HG03432 (cell line): ENCODE measurements around the gene CCPG1.

Source experiments
- ATAC-seq: cut with Tn5 transposase; IDR thresholded peaks from one replicate; pipeline ENCODE4 v1.9.1; 2021; ENCODE audit warnings: mild to moderate bottlenecking, moderate library complexity; ENCODE audit not compliant: unreplicated experiment

Gene CCPG1

DNA sequence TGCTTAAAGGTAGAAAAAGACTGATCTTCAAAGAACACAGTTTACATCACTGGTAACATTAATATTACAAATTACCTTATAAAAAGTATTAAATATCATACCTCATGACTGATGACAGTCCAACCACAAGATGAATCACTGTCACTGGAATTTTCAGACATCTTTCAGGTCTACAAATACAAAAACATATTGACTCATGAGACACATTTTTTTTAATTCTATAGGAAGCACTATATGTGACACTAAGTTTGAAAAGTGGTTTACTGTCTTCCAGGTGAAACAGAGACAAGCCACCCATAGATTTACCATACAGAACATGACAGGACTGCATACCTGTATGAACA lies 18.9 kb downstream of the CCPG1 start:
- ATAC-seq, result no peak

DNA sequence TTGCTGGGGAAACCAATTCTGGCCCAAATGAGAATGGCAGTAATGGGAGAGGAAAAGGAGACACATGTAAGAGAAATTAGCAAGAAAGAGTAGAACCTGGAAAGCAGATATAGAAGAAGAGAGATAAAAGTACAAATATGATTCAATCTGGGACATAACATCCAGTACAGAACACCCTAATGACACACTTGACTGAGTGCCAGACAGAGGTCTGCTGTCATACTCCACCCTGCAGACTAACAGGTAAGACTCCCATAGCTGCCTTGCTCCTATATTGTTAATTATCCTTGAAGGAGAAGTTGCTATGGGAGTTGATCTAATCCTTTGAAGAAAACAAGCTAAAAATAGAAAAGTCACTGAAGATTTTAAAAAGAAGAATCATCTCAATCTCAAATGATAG lies 21.1 kb downstream of the CCPG1 start:
- ATAC-seq, result no peak

GRCh38 chr15:55383687-55384086 lies 24.5 kb downstream of the CCPG1 start:
- no peak for ATAC-seq

DNA sequence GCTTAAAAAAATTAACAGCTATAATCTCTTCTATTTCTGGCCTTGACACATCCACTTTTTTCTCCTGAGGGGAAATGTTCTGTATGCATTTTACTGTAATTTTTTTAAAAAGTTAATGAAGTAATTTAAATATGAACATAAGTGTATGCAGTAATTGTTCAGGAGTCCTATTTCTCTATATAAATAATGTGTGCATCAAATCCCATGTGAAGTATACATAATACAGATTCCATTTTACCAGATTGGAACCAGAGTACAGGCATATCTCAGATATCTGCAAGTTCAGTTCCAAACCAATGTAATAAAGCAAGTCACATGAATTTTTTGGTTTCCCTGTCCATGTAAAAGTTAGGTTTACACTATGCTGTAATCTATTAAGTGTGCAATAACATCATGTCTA lies 26.6 kb downstream of the CCPG1 start:
- no peak for ATAC-seq

DNA sequence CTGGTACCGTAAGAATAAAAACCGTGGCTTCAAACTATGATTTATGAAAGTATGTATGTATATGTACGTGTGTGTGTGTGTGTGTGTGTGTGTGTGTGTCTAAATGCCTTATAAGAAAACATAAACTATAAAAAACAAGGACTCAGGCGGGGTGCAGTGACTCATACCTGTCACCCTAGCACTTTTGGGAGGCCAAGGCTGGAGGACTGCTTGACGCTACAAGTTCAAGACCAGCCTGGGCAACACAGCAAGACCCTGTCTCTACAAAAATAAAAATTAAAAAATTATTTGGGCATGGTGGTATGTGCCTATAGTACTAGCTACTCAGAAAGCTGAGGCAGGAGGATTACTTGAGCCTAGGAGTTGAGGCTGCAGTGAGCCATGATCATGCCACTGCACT lies 29.1 kb downstream of the CCPG1 start:
- ATAC-seq, result no peak

DNA sequence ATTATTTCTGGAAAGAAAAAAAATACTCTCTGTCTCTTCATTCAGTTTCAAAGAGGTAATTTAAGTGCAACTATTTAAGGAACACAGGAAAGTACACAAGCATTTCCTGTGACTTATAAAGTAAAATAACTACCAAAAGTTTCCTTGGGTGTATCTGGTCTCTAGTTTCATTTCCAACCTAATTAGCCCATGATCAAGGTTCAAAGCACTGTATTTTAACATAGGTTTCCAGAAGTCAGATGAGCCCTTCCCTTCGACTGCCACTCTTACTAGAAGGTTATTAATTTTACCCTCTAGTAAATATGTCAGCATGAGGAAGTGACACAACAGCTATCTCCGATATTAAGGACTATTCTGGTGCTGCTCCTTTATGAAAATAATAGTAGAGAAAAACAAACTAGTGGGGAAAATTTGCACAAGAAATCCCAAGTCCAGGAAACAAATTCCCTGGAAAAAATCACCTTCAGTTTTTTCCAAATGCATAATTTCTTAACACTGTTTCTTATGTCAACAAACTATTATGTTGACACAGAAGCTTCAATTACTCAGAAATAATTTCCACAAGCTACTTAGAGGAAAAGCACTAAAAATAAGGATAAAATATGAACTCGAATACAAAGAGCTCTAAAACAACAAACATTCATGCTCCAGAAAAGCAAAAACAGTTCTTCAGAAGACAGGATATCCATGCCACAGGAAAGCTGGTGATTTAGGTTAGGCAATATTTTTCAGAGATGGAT lies 35.3 kb downstream of the CCPG1 start:
- peak; percentile 72 for ATAC-seq

- ATAC-seq, result no peak
Observed at GRCh38 chr15:55366981-55367380, 41.2 kb downstream of the CCPG1 start.

GRCh38 chr15:55362641-55363040 lies 45.5 kb downstream of the CCPG1 start:
- ATAC-seq, result no peak

DNA sequence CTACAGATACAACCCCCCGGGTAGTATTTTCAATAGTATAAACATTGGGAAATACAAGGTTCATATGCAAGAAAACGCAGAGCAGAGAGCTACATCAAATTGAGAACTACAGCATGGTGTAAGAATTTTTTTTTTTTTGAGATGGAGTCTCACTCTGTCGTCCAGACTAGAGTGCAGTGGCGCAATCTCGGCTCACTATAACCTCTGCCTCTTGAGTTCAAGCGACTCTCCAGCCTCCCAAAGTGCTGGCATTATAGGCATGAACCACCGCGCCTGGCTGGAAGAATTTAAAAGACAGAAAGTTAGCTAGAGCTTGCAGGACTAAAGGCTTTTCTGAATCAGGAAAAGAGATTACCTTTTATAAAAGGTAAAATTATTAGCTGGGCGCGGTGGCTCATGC lies 47.1 kb downstream of the CCPG1 start:
- no peak for ATAC-seq

DNA sequence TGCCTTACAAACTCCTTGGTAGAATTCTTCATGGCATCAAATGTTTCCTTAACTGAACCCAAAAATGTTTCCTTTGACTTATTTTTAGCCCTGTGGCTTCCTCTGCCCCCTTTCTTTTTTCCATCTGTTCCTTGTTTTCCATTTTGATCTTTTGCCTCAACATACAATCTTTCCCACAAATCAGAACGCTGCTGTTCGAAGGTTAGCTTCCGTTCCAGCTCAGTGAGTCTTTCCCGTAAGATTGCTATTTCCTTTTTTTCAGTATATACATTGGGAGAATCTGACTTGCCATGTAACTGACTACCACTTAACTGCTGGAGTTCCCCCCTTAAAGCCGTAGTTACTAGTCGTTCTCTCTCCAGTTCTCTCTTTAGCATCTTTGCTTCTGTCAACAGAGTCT lies 47.9 kb downstream of the CCPG1 start:
- ATAC-seq, result no peak

DNA sequence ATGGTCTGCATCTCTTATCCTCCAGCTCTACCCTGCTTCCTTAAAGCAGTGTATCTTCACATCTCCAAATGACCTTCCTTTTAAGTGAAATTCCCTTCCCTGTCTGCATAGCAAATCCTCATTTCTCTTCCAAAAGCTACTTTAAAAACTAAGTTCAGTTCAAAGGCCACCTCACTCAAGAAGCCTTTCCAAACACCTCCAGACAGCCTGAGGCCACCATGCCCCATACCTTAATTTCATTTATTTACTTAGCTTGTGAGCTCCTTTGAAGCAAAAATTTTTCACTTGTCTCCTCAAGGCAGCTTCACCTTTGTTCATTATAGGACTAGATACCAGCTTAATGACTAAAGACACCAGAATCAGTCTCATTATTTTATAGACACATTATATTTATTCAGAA lies 49.7 kb downstream of the CCPG1 start:
- ATAC-seq, result no peak

DNA sequence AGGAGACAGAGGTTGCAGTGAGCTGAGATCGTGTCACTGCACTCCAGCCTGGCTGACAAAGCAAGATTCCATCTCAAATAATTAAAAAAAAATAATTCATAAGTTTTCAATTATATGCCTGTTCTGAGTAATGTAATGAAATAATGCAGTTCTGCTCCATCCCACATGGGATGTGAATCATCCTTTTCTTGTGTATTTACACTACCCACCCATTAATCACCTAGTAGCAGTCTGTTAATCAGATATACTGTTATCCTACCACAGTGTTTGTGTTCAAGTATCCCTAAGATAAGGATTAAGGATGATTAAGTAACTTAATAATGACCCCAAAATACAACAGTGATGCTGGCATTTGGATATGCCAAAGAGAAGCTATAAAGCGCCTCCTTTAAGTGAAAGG lies 50.4 kb downstream of the CCPG1 start:
- no peak for ATAC-seq

- ATAC-seq, result no peak
Observed at GRCh38 chr15:55356985-55357585, 51.1 kb downstream of the CCPG1 start.

- no peak for ATAC-seq
Observed at GRCh38 chr15:55353025-55353424, 55.1 kb downstream of the CCPG1 start.

DNA sequence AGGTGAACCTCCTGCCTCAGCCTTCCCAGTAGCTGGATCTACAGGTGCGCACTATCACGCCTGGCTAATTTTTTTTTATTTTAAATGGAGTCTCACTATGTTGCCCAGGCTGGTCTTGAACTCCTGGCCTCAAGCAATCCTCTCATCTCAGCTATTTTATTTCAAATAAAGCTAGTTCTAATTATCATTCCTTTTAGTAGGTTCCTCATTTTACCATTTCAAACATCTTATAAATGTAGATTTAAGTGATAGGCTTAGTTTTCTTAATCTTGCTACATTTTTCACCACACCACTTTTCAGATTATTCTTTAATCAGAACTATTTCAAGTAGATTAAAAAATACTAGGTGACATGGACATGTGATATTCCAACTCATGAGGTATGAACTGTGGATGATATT lies 58.9 kb downstream of the CCPG1 start:
- no peak for ATAC-seq

DNA sequence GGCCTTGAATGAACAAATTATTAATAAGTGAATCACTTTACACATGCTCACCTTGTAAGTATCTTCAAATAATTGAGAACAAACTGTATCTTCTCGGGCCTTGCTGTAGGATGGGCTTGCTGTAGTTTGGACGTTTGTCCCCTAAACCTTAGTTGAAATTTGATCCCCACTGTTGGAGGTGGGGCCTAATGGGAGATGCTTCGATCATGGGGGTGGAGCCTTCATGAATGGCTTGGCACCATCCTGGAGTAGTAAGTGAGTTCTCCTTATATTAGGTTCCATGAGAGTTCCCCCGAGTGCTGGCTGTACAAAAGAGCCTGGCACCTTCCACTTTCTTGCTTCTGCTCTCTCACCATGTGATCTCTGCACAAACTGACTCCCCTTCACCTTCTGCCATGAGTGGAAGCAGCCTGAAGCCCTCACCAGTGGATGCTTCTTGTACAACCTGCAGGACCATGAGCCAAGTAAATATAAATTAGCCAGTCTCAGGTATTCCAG lies 59.8 kb downstream of the CCPG1 start:
- ATAC-seq, result no peak

DNA sequence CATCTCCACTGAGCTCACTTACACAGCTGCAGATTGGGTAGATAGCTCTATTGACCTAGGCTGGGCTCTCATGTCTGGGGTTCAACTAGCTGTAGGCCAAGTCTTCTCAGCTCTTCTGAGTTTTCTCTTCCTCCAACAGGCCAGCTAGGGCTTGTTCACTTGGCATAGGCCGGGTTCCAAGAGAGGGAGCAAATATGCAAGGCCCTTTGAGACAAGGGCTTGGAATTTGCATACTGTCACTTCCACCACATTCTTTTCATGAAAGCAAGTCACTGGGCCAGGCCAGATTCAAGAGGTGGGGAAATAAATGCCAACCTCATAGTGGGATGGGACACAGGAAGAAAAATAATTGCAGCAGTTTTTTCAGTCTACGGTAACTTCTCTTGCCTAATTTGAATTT lies 64.0 kb downstream of the CCPG1 start:
- no peak for ATAC-seq

DNA sequence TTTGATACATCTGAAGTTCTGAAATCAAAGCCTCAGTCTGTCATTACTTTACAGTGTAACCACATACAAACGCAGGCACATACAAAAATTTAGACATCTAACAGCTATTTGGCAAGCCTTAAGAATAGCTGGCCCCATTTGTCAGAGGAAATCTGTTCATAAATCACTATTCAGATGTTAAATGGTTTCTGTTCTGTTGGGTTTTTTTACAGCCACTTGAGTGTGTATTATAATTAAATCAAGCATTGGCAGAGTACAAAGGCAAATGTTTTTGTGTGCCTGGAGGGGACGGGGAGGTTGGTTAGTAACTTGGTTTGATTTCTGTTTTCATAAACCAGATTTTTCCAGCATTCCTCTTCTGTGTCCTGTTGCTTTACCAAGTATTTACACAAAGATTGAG lies 65.0 kb downstream of the CCPG1 start:
- no peak for ATAC-seq

DNA sequence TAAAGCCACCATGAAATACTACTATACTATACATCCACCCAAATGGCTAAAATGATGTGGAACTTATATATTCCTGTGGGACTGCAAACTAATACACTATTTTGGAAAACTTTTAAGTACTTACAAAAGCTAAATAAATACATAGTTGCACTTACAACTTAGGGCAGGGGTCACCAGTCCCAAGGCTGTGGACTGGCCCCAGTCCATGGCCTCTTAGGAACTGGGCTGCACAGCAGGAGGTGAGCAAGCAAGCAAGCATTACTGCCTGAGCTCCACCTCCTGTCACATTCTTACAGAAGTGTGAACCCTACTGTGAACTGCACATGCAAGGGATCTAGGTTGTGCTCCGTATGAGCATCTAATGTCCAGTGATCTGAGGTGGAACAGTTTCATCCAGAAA lies 71.0 kb downstream of the CCPG1 start:
- no peak for ATAC-seq

DNA sequence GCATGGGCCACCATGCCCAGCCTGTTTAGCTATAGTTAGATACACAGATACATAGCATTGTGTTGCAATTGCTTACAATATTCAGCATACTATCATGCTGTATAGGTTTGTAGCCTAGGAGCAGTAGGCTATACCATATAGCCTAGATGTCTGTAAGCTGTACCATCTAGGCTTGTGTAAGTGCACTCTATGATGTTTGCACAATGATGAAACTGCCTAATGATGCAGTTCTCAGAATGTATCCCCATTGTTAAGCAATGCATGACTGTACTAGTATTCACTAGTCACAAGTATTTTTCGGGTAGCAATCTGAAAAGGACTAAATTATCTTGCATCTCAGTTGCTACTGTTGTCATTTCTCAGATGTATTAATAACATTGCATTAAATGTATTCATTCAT lies 73.2 kb downstream of the CCPG1 start:
- ATAC-seq, result no peak

- ATAC-seq, result no peak
Observed at GRCh38 chr15:55334371-55334770, 73.8 kb downstream of the CCPG1 start.

DNA sequence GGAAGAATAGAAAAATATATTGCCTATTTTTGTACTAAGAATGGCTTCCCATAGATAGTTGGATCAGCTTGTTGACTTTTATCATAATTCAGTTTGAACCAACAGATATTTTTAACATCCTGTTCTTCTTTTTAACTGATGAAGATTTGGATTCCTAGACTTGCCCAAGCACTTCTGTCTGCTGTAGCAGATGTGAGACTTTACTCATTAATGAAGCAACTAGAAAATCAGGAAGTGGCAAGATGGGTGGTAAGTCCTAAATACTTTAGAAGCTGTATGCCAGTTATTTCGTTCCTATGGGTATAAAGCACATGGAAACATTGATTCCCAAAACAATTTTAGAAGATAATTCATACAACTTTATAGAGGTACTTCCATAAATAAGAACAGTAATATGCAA lies 80.8 kb downstream of the CCPG1 start:
- ATAC-seq, result no peak

- no peak for ATAC-seq
Observed at GRCh38 chr15:55322467-55322866, 85.7 kb downstream of the CCPG1 start.
